ELR (cell line): Measurements from ENCODE around the gene GNB1.
A peak's percentile ranks its signal among the peaks of the same experiment; 100 is the strongest.

ENCODE experiments used
- DNase-seq: peaks from one replicate; pipeline ENCODE4 v3.0.0-alpha.2; 2015; ENCODE audit warnings: low read depth

GNB1 gene

GRCh38 chr1:1781526-1781903, 109.4 kb downstream of the GNB1 start:
- no peak for DNase-seq

GRCh38 chr1:1780598-1781525, 110.0 kb downstream of the GNB1 start:
- DNase-seq: no peak

DNA sequence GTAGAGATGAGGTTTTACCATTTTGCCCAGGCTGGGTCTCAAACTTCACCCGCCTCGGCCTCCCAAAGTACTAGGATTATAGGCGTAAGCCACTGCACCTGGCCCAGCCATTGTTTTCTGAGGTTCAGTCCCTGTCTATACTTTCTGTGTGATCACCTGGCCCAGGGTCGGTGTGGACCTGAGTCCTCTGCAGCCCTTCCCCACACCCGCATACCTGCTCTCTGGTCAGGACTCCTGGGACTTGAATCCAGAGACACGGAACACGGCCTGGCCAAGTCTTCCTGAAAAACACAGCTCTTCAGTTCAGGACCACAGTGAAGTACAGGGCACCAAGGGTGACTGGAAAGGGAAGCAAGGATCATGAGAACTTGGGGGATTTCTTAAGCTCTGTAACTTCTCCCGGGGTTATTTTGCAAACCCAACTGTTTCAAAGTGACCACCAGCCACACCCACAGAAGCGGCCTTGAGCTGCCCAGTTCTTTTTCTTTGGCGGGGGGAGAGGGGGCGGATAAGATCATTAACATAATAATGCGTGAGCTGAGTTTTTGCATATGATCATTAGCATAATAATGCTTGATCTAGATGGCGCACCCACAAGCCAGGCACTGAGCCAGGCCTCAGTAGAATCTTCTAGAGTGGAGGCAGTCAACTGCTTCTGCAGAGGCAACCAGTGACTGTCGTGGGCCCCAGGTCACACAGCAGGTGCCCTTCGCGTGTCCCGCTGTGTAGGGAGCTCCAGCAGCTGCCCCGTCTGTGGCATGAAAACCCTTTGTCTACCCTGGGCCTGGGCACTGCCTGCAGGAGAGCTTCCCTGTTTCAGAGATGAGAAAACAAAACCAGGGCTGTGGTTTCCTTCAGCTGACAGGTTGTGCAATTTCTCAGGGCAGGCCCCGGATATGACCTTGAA, 110.9 kb downstream of the GNB1 start:
- peak; percentile 61 for DNase-seq

- no peak for DNase-seq
Observed at GRCh38 chr1:1779320-1779675, 111.6 kb downstream of the GNB1 start.

GRCh38 chr1:1778663-1779319, 112.1 kb downstream of the GNB1 start:
- peak; percentile 44 for DNase-seq

DNA sequence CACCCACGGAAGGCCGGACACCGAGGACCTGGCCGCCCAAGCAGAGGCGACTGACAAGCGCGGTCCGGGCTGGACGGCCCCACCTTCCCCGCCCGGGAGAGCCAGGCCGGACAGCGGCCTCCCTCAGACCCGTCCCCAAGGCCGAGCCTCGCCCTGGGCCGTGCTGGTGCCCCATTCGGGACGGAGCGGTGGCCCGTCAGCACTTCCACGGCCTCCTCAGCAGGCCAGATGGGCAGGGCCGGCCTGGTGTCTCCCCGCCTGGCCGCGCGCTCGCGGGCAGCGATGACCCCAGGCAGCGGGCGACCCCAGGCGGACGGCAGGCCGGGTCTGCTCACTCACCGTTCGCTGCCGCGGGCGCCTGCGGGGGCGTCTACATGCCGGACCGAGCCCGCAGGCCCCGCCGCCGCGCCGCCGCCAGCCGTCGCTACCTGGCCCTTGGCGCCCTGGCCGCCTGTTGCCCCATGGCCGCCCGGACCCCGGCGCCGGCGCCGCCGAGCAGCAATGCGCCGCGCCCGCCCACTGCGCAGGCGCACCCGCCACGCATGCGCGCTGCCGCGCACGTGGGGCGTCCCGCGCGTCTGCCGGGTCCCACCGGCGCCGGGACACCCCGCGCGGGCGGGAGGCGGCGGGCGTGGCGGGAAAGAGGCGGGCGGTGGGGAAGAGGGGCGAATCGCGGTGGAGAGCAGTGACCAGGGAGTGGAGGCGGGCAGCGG, 112.8 kb downstream of the GNB1 start, which contains the start of gene NADK:
Gene NADK, minus strand, starts transcription at position 521 of the 713 bp plus-strand sequence. CDS start 13,064 bp downstream, outside the sequence.
- peak; percentile 65 for DNase-seq

GRCh38 chr1:1777583-1777899, 113.3 kb downstream of the GNB1 start:
- peak; percentile 57 for DNase-seq

DNA sequence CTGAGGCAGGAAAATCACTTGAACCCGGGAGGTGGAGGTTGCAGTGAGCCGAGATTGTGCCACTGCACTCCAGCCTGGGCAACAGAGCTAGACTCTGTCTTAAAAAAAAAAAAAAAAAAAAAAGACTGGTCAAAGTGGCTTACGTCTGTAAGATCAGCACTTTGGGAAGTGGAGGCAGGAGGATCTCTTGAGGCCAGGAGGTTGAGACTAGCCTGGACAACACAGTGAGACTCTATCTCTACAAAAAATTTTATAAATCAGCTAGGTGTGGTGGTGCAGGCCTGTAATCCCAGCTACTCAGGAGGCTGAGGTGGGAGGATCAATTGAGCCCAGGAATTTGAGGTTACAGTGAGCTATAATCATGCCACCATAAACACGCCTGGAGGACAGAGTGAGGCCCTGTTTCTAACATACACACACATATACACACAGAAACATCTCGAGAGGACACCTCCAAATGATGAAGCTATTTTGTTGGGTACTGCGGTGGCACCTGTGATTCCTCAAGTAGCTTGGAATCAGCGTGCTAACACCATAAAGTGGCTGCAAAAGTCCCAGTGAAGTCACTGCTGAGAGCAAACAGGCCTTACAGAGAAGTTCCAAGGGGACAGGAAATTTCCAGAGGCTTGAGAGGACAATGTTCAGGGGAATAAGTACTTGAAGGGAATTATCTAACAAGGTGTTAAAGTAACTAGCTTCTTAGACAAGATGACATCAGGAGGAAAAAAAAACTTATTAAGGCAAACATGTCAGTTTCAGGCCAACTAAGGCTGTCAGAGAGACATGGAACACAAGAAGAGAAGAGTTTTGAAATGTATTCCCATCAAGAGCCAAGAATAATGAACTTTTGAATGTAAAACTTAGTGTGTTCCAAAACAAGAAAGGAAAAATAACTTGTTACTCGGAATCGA, 114.0 kb downstream of the GNB1 start:
- no peak for DNase-seq

DNA sequence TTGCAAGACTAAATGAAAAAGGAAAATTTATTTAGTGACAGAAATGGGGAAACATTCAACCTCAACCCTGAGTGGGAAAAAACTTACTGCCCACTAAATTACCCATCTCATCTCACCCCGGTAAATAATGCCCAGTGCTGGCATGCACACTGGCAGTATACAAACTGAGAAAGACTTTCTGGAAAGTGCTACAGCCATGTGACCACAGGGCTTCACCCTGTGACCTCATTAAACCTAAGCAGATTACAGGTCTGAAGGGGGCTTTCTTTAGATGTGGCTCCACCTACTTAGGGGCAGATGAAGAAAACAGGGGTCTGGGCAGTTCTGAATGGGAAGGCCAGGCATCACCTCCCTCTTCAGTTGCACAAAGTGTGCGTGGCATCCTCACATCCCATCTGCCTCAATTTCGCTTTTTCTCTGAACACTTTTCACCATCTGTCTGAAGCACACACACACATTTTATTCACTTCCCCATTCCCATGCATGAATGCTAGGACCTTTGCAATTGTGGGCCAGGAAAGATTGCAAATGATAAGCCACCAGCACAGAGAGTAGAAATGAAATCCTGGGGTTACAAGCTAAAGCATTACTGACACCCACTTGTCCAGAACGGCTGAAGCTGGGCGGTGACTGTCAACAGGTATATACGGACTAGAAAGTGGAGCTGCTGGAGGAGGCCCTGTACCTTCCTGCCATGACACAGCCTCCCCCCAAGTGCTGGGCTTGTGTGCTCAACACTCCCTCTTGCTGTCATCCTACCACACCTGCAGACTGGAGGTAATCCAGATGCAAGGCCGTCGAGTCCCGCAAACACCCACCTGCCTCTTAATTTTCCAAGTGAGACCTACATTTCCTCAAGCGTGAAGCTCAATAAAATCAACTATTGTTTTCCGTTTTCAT, 115.3 kb downstream of the GNB1 start:
- no peak for DNase-seq

GRCh38 chr1:1773874-1774273, 117.0 kb downstream of the GNB1 start:
- DNase-seq: no peak

DNA sequence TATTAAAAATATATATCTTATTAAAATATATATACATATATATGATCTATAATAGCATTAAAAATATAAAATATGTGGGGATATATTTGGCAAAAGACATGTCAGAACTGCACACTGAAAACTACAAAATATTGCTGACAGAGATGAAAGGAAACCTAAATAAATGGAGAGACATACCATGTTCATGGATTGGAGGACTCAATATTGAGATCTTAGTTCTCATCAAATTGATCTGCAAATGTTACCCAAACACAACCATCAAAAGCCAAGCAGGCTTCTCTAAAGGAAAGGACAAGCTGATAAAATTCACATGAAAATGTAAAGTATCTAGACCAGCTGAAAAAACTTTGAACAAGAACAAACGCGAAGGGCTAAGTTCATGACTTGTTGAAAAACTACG, 119.8 kb downstream of the GNB1 start:
- no peak for DNase-seq

DNA sequence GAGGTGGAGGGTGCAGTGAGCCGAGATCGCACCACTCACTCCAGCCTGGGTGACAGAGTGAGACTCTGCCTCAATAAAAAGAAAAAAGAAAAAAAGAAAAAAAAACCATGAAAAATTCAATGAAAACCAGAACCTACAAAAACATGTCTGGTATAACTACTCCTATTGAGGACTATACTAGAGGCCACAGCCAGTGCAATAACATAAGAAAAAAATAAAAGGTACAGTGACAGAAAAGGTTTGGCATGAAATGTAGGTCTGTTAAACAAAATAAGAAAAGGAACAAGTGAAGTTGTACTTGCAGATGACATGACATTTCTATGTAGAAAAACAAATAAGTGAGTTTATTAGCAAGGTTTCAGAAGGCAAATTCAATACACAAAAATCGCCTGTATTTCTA, 120.8 kb downstream of the GNB1 start:
- DNase-seq: no peak

- no peak for DNase-seq
Observed at GRCh38 chr1:1768249-1768992, 122.5 kb downstream of the GNB1 start.

GRCh38 chr1:1764876-1765470, 125.9 kb downstream of the GNB1 start:
- DNase-seq: no peak

GRCh38 chr1:1763657-1764621, 126.9 kb downstream of the GNB1 start:
- no peak for DNase-seq

DNA sequence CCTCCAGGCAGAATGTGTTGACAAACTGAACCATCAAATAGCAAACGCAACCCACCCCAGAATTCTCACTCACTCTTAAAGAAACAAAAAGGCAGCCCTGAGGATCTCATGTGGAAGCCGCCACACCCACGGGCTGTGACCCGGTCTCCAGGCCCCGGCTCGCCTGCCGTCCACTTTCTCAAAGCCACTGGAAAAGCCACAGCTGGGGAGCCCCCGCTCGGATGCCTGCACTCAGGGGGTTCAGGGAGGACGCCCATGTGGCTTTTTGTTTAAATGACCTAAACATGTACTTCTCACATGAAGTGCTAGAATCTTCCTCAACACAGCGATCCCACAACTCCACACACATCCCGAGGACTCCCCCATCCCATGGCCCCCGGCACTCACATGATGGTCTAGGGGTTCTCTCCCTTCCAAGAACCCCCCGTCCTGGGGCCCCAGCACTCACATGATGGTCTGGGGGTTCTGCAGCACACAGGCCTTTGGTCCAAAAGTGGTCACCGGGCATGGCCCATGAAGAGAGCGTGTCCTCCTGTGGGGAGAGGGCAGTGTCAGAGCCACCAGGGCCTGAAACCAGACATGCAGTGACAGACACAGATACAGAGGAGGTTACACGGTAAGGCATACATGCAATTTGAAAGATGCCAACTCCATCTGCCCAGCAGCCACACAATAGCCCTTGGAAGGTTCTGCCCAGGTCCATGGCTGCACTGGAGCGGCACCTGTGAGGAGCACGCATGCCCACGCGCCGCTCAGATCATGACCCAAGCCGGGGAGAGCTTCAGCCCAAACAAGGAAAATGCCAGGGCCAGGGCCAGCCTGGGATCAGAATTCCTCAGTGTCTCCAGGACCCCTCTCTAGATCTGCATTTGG, 129.1 kb downstream of the GNB1 start:
- no peak for DNase-seq
